Activated CD4-positive, alpha-beta T cell treated with anti-CD3 and anti-CD28 coated beads for 1 hour (primary cell): Measurements from ENCODE around the gene DGCR6L.
"Not testable (repeated sequence)": the region's sequence is repeated elsewhere in the genome, so short reads cannot be mapped to it uniquely, and the experiment has no call there.

Source experiments
- DNase-seq: peaks from one replicate; pipeline ENCODE4 v3.0.0-alpha.2; 2020

Gene DGCR6L

DNA sequence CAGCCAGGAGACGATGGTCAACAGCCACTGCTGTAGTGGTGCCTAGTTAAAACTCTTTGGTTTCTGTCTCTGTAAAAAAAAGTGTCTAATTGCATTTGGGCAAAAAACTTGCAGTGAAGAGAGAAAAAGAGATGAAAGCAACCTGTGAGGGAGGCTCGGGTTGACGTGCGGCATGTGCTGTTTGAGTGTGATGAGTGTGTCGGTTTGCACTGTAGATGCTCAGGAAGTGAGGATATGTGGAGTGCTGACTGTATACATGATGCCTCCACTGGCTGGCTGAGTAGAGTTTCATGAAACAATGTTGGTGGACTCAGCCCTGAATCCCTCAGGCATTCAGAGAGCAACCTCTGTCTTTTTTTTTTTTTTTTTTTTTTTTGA lies 4.3 kb upstream of the DGCR6L start:
- peak; percentile 10 for DNase-seq

DNA sequence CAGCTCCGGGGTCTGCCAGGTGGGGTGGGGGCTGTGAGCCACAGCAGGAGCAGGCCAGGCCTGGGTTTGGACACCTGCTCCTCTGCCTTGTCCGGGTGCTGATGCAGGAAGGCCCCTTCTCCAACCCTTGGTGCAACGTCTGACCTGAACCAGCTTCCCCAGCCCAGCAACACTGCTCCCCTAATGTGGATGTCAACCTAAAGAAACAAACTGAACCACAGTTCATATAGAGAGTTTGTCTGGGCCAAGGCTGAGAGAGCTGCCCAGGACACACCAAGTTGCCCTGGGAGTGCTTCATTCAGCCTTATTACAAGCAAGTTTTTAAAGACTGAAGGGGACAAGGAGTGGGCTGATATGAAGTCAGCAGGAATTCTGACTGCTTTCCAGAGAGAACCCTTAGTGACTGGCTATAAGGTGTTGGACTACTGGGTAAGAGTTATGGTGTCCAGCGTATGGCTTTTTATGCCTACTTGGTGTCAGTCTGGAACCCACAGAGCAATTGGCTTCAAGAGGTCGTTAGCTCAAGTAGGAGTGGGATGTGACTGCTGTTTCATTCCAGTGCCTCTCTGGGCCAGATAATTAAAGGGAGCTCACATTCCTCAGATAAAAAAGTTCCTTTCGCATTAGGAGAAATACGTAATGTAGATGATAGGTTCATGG lies 1.8 kb upstream of the DGCR6L start:
- DNase-seq: not testable (repeated sequence)

DNA sequence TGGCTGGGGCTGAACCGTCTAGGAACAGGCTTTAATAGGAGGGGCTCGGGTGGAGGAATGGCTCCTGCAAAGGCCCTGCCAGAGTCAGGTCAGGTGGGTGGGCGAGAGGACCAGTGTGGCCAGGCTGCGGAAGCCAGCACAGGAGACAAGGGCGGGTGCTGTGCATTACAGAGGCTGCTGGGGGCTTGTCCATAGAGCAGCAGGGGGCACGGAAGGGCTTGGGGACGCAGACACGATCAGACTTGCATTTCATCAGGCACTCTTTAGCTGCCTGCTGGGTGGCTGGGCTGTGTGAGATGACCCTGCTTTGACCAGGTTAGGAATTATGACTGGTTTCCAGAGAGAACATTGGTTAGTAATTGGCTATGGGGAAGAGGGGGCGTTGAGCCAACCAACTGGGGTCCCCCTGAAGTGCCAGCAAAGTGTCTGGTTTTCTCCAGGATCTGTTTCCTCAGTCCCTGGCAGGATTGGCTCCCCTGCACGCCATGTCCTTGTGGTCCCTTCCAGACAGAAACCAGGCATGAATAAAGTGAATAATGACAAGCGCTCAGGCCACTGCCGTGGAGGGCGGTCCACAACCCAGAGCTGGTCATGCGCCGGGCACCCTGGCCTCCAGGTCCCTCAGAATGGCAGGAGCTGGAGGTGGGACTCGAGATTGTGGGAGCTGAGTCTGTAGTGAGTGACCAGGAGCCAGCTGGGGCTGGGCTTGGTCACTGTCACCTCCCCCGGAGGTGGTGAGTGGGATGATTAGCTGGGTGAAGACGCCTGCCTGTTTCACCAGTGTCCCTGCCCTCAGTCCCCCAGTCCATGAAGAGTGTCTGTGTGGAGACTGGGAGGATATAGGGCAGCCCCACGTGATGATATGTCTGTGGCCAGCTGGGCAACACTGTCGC lies 1.0 kb upstream of the DGCR6L start:
- not testable (repeated sequence) for DNase-seq

DNA sequence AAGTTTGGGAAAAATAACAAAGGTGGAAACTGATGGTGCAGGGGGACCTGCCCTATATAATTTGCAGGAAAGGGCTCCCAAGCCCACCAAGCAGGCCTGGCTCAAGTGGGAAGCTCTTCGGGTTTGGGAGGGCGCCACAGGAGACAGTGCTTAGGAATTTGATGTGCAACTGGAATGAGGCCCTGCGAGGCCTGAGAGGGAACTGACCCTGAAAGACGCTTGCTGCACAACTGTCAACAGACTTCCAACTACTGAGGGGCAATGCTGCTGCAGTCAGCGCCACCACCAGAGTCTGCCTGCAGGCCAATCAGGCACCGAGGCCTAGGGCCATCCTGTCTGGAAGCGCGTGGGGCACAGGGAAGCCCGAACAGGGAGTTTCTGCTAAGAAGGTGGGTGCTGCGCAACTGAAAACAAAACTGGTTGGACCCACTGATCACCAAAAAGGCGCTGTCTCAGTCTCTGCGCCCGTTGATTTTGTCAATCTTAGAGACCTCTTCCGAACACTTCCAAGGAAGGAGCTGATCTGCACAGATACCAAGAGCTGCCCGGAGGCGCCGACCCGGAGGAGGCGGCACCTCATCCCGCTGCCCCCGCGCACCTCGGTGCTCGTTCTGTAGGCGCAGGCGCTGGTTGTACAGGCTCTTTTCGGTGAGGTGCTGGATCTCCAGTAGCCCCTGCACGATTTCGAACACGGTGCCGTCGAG lies 667 bp downstream of the DGCR6L start:
- no peak for DNase-seq

DNA sequence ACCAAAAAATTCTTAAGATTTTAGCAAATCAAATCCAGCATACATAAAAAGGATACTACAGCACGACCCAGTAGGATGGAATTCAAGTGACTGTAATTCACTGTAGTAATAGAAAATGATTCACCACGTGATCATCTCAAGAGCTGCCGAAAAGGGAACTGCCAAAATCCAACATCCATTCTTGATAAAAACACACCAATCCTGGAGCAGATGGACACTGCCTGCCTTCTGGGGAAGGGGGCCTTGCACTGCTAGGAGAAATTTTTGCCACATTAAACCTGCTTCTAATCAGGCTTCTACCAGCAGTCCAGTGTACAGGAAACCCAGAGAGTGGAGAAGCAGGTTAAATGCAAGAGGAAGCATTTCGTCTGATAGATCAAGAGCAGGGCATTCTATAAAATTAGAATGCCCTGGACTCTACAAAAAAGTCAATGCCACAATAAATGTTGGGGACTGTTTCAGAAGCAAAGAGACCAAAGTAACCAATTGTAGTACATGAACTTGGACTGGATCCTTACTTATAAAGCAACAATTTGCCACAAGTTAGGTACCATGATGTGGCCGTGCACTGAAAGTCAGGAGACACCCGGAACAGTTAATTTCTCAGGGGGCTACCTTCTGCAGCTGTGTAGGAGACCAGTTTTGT lies 1.7 kb downstream of the DGCR6L start:
- not testable (repeated sequence) for DNase-seq

DNA sequence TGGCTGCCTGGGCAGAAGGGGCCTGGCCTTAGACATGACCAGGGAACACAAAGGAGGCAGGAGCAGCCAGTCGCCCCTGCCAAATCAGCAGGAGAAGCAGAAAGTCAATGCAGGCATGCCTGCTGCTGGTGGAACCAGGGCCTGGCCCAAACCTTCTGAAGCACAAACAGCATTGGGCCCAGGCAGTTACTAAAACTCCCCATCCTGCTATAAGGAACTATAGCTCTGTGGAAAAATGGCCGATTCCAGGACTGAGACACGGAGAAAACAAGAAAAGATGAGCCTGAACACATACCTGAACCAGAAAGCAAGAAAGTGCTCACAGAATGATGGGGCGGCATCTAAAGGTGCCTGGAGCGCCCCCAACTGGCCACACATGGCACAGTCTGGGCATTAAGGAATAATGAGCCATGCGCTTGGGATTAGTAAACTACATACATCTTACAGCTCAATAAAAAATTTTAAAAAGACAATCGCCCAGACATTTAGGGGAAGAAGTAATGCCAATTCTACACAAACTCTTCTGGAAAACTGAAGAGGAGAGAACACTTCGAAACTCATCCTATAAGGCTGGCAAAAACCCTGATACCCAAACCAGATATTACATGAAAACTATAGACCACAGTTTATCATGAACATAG lies 2.3 kb downstream of the DGCR6L start:
- peak; percentile 11 for DNase-seq

DNA sequence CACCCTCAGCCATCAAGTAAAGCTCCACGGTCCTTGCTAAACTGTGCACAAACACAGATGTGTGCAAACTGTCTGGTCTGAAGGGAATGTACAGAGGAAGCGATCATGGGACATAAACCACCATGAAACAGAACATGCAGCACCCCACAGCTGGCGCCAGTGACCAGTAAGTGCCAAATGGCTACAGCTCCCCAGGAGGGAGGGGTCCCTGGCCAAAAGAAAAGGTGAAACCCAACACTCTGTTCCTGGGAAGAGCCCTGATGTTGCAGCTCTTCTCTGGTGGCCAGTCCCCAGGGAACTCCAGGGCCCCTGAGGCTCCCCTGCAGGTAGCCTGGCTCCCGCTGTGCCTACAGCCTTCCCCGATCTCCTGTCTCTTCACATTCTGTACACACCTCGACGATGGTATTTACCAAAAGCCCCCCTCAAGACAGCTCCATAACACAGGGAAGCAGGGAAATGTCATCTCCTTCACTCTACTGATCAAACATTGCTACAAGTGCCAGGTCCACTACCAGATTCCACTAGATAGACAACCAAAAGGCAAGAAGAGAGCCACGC lies 2.9 kb downstream of the DGCR6L start:
- no peak for DNase-seq

DNA sequence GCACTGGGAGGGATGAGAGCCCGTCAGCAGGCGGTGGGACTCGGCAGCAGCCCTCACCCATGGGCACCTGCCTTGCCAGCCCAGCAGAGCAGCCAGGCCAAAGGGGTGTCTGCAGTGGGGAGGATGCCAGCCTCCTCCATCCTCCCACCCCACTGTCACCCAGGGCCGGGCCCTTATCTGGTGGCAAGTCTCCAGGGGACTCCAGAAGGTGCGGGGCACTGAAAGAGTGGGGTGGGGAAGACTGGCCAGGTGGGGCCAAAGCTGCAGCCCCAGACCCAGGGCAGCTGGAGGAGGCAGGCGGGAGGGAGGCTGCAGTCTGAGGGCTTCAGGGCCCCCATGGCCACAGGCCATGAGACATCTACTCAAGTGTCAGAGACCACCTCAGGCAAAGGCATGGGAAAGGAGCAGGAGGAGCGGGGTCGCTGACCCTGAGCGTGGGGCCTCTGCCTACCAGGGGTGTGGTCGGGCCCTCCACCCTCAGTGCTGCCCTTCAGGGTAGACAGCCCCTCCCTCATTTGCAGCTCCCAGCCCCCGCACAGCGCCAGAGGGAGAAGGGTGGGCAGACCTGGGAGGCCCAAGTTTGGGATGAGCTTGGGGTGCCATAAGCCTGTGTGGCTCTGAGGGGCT lies 3.5 kb downstream of the DGCR6L start:
- DNase-seq: no peak

DNA sequence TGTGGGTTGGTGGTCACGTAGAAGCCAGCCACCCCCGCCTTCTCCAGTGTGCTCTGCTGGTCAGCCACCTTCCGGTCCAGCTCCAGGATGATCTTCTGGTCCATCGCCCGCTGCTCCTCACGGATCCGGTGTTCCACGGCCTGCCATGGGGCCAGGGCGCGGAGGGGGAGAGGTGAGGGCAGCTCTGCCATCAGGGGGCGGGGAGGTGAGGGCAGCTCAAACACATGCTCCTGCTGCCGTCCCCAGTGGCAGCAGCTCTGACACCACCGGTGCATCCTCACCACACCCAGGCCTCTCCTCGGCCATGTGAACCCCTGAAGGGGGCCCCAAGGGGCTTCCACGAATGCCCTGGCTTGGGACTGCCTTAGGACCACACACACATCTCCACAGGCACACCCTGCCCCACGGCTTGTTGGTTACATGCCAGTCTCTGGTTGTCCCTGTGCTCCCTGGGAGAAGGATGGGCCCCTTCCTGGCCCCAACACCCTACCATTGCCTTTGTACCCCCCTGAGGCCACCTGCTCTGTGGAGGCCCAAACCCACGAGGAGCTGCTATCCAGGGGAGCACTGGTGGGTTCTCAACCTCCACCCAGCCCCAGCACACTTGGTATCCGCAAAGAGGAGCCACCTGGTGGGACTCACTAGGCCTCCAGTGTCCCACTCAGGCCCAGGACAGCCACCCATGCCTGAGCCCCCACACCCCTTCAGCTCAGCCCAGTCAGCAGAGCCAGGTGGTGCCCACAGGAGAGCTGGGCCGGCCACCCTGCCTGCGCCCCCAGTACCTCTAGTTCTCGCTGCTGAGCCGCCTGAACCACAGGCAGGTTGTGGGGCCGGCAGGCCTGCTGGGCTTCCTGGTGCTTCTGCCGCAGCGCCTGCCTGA lies 4.3 kb downstream of the DGCR6L start:
- no peak for DNase-seq

DNA sequence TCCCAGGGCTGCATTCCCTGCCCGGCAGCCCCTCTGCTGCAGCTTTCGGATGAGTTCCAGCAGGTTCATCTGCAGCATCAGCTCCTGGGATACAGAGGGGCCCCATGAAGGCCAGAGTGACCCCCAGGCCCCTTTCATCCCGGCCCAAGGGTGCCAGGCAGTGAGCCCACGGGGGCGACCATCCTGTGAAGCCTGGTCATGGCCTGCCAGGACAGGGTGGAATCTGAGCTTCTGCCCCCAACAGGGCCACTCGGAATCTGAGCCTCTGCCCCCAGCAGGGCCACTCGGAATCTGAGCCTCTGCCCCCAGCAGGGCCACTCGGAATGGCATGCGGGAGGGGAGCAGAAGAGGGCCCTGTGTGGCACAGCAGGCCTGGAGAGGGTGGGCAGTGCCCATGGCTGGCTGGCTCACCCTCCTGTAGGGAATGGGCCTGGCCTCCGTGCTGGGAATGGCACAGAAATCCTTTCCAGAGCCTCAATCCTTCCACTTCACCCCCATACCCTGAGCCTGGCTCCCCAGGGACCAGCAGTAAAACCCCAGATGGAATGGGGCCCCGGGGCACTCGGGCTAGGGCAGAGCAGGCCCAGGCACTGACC lies 5.0 kb downstream of the DGCR6L start:
- not testable (repeated sequence) for DNase-seq

DNA sequence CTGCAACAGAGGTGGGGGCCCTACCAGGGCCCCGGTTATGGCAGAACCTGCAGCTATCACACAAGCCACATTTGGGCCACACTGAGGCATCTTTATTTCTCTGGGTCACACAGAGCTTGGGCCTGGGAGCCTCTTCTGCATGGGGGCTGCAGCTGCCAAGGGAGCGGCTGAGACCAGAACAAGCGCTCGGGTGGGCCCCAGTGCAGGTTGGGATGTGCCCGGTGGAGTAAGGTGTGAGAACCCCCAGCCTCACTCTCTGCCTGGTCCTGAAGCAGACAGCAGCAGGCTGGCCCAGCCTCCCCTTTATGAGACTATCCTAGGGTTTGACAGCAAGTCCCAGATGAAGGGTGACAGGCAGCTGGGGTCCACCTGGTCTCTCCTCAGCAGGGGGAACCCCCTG lies 5.7 kb downstream of the DGCR6L start:
- DNase-seq: not testable (repeated sequence)

DNA sequence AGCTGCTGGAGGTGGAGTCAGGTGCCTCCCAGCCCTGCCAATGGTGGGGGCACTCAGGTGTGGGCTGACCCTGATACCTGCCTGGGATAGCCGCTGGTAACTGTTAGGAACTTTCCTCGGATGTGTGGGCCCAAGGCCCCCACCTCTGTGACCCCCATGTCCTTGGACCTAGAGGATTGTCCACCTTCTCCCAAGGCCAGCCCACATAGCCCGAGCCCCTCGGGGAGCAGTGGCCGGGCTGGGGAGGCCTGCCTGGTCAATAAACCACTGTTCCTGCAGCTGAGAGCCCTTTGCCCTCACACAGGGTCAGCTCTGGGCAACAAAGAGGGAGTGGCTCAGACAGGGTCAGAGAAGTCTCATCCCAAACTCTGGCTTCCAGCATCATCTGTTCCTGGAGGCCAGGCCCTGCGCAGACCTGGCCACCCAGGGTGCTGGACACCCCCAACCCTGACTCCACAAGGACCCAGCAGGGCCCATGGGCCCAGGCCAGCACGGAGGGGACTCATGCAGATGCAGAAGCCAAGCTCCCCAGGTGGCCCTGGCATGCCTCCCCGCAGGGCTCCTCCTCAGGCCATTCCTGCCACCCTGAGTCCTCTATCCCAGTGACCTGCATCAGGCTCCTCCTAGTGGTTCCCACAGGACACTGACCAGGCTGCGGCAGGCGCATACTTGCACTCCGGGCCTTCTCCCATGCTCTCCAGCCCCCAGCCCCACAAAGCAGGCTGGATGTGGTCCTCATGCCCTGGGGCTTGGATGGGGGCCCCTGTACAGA lies 6.4 kb downstream of the DGCR6L start:
- not testable (repeated sequence) for DNase-seq

DNA sequence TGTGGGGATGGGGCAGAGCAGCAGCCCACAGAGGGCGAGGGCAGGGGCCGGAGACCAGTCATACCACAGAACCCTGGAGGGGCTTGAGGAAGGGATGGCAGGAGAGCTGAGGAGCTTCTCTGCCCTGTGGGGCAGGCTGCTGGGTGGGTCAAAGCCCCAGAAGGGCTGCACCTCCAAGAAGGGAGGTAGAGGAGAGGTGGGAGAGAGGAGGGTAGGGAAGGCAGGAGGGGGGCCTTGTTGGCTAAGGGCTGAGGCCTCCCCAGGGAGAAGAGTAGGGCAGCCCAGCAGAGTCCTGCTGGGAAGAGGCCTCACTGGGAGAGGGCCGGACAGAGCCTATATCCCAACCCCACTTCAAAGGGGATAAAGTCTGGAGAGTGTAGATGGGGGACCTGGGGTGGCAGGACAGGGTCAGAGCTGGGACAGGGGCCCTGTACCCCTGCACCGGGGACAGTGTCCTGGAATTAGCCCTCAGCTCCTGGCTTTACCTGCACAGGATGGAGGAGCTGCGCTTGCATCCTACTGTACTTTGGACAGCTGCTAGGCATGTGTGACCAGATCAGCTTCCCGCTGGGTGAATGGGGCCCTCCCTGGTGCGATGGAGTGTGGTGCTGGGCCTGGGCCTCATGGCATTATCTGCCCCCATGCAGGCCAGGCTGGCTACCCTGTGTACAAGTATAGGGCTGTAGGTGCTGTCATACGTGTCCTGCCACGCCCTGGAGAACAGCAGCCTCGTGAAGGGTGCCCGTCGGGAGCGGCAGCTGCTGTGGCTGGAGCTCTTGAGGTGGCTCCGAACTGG lies 7.3 kb downstream of the DGCR6L start:
- DNase-seq: no peak

DNA sequence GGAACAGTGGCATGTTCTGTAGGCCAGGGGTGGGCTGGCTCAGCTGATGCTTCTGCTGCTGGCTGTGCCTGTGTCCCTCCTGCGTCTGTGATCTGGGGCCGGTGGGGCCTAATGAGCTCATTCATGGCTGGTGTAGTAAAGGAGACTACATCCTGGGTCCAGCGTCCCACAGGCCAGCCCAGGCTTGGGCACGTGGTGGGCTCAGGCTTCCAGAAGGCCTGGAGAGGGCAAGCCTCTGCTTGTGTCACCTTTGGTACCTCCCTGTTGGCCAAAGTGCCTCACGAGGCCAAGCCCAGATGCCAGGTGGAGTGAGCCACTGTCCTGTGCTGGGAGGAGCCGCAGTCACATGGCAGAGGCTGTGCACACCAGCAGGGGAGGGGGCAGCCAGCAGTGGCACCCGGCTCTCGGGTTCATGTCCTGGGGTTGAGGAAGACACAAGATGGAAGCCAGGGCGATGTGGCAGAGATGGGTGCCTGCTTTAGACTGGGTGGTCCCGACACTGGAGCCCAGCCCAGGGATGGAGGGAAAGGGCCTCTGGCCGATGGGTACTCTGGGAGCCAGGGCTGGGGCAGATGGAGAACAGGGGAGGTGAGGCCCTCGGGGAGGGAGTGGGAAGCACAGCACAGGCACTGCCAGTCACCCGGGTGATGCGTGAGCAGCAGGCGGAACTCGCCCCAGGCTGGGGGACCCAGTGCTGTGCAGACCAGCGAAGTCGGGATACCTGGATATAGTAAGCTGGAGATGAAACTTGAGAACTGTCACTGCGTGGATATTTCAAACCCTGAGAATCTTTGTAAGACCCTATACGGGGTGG lies 8.4 kb downstream of the DGCR6L start:
- not testable (repeated sequence) for DNase-seq

DNA sequence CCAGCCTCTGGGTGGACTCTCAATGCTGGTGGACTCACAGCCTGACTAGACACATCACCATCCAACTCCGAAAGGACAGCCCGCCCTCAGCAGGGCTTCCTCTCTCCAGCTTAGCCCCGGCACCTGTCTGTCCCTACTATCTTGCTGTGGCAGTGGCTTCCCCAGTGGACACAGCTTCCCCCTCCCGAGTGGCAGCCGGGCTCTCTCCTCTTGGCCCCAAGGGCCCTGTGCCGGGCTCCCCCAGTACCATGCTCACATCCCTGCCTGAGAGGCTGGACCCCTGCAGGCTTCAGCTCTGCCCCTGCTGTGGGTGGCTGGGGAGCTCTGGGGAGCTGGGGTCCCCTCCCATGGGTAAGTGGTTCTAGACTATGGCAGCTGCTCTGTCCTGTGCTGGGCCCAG lies 9.1 kb downstream of the DGCR6L start:
- DNase-seq: not testable (repeated sequence)

DNA sequence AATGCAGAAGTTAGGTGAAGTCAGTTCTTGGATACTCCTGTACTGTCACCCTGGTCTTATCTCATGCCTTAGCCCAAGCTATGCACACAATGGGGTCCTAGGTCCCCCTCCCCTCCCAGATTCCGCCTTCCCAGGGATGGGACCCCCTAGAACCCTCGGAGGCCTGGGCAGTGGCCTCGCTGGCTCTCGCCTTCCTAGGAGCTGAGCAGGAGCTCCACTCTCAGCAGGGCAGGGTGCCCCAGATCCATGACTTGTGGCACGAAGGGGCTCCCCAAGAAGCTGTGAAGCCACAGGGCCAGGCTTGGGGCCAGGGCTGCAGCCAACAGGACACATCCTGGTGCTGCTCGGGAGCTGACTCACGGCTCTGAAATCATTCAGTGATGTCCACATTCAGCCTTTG lies 9.7 kb downstream of the DGCR6L start:
- DNase-seq: not testable (repeated sequence)

DNA sequence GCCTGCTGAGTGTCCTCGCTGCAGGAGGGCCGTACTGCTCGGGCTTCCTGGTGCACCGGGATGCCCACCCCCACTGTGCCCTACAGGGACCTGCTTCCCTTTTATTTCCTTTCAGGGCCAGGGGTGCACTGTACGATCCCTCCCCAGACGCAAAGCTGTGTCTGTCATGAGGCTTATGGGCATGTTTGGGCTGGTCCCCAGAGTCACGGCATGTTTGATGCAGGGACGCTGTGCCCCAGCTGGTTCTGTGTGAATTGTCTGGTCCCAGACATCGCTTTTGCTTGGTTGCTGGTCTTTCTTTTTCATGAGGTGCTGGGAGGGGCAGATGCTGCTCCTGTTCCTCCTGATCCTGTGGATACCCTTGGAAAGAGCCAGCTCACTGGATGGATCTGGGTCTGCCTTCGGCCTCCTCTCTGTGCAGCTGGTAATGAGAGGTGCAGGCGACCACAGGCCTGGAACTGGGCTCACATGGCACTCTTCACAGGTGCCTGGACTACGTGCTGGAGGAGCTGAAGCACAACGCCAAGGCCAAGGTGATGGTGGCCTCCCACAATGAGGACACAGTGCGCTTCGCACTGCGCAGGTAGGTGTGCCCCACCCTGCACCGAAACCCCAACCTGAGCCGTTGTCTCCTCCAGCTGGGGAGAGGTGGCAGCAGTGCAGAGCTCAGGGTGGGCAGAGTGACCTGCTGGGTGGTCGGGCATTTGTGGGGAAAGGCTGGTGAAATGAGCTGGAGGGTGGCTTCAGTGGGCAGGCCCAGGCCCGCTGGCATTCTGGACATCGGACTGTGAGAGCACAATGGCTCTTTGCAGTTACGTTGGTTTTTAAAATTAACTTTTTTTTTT lies 10.8 kb downstream of the DGCR6L start:
- not testable (repeated sequence) for DNase-seq
